Pons (tissue), 1 donor: ENCODE results near the gene KRT25.

Experiments
- DNase-seq: peaks from one replicate; pipeline ENCODE4 v3.0.0-alpha.2; 2016; ENCODE audit warnings: low spot score

The KRT25 gene, protein sequence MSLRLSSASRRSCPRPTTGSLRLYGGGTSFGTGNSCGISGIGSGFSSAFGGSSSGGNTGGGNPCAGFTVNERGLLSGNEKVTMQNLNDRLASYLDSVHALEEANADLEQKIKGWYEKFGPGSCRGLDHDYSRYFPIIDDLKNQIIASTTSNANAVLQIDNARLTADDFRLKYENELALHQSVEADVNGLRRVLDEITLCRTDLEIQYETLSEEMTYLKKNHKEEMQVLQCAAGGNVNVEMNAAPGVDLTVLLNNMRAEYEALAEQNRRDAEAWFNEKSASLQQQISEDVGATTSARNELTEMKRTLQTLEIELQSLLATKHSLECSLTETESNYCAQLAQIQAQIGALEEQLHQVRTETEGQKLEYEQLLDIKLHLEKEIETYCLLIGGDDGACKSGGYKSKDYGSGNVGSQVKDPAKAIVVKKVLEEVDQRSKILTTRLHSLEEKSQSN

DNA sequence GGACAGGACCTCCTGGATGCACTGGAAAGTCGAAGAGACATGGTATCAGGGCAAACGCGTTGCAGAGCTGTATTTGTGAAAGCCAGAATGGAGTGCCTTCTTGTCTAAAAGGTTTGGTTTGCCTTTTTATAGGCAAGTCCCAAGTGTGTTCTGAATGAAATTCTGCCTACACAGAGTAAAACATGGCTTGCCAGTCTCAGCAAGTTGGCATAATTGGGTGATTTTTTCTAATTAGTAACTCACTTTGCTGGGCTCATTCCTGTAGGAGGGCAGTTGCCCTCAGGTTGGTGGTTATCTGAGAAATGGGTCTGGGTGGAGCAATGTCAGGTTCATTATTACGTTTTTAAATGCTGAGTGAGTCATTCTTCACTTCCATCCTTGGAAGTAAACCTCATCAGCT is at the start of gene KRT25:
Gene KRT25 (minus strand): TSS at position 101 of the 400 bp plus-strand sequence. CDS start 60 bp downstream, at position 41.
- no peak for DNase-seq

DNA sequence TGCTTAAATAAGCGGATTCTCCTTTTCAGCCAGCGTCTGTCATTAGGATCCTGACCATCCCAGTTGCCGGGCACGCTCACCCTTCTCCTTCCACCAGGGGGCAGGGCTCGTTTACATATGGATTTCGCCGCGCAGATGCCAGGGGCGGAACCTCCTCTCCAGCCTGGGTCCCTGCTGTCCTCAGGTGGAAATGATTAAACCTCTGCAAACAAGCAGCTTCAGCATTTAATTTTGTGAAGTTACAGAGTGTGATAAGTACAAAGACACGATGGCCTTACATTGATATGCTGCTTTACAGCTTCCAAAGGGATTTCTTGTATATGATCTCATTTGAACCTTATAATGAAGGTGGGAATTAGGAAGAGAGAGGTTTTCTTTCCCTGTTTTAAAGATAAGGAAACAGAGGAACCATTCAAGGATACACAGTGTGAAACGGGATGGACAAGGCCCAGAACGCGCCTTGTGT is 48.5 kb upstream of the KRT25 start:
- peak; percentile 32 for DNase-seq

DNA sequence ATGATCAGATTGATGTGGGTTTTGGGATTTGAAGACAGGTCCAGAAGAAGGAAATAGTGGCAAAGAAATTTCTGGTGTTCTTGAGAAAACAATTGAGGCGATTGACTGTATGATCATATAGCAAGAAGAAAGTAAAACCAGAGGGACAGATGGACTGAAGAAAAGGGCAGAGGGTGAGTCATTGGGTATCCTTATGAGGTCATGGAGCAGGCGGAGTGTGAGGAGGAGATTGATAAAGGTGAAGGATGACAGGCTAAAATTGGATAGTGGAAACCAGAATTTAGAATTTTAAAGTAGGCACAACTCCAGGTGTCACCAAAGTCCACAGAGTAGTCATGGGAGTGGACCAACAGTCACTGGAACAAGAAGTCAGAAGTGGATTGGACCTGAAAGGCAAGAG is 46.0 kb upstream of the KRT25 start:
- DNase-seq: no peak

DNA sequence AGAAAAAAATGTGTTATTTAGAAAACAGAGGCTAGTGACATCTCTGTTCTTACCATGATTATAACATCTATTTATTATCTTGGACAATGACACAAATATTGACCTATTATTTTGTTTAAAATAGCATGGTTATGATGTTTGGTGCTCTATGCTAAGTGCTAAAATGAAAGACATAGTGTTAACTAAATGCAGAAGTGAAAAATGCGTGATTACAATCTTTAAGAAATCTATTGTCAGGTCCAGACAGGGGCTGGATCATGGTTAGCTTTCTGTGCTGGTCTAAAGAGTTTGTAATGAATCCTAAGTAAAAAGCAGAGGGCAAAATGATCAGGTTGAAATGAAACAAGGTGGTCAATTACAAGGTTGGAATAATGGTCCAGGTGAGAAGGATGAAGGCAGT is 45.2 kb upstream of the KRT25 start:
- DNase-seq: no peak

DNA sequence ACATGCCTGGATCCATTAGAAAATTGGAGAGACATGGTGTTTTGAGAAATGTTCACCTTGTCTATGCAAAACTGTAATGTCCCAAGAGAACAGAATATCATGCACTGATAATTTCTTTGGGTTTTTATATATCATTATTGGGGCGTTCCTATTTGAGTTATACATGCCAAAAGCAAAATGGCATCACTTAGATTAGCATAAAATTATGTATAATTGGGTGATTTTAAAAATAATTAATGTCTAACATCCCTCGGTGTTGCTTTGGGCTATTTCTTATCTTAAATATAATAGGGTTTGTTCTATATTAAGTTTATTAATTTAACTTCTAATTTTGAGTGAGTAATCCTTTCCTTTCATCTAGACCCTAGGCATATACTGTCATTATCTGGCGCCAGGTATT is 44.7 kb upstream of the KRT25 start, which contains the start of gene KRT28:
Gene KRT28 (minus strand): TSS at position 101 of the 400 bp plus-strand sequence. CDS start 66 bp downstream, at position 35.
- DNase-seq: no peak

DNA sequence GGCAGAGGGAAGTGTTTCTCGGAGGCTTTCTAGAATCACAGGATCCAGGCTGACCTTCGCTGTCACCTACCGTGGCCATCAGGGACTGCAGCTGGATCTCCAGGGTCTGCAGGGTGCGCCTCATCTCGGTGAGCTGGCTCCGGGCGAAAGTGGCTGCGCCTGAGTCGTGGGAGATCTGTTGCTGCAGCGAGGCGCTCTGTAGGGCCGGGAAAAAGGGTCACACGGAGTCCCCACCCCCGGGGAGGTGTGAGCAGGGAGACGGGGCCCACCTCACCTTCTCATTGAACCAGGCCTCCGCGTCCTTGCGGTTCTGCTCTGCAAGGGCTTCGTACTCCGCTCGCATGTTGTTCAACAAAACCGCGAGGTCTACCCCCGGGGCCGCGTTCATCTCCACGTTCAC is 41.7 kb upstream of the KRT25 start:
- no peak for DNase-seq

DNA sequence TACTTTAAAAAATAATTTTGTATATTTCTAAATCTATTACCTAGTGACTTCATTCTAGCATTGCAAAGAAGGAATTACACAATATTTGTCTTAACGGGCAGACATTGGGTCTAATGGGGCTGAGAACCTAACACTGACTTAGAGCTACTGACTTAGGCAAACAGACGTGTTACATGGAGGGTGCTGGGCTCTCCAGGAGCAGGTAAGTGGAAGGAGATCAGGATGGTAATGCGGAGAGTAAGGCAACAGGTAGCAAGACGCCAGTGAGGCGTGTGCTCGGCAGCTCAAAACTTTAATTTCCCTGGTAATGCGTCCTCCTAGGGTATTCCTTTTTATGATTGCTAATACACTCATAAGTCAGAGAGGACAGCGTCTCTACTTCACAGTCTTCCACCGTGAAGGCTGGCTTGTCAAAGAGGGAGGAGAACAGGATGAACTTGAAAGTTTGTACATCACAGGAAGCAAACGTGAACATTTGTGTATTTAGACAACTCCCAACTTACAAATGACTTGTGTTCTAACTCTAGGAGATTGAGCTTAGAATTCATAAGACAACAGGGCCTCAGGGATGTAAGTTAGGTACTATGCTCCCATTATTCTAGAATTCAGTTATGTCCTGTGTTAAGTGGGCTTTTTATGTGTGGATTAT is 40.0 kb upstream of the KRT25 start:
- DNase-seq: no peak

DNA sequence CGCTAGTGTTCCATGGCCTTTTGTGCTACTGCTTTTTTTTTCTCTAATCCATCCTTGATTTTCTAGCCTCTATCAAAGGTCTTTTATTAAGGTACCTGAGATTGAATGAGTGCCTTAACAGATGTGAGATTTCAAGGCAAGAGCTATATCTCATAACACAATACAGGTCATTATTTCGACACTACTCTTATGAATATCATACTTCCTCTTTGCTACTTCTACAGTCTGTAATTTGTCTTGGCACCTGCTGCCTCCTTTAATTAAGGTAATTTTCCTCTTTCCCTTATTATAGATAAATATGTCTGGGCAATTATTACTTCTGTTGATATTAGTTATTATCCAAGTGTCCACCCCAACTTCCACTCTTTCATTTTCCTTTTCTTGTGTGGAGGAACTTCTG is 39.3 kb upstream of the KRT25 start:
- no peak for DNase-seq

DNA sequence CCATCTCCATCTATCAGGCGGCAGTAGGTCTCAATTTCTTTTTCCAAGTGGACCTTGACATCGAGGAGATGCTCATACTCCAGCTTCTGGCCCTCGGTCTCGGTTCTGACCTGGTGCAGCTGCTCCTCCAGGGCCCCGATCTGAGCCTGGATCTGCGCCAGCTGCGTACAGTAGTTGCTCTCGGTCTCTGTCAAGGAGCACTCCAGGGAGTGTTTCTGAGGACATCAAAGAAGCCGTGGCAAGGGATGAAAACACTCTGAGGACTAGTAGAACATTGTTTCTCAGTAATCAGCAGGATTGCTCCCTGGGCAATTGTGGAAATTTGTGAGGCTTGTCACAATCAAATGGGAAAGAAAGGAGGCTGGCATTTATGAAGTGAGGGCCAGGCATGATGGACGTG is 38.7 kb upstream of the KRT25 start:
- DNase-seq: no peak

DNA sequence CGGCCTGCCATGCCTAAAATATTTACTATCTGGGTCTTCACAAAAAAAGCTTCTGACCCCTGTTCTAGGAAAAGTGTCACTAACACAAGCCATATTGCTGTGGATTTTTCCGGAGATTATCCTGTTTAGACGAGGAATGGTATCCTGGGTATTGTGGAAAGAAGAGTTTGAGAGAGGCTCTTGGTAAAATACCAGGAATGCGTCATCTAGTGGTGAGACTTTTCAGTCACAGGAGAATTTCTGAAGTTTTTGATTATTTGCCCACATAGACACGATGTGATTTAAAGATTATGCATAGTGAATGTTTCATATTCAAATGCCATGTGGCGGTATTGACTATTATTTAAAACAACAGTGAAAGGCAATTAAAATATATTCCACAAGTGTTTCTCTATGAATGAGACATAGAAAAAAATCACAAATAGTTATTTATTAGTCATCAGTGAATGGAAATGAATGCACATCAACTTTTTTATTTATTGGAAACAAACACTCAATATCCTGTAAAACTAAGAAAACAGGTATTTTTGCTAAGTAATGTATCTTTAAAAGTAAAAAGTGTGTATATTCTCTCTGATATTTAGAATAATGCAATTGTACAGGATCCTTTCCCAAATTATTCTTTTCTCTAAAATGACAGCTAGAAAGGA is 36.8 kb upstream of the KRT25 start:
- peak; percentile 15 for DNase-seq

DNA sequence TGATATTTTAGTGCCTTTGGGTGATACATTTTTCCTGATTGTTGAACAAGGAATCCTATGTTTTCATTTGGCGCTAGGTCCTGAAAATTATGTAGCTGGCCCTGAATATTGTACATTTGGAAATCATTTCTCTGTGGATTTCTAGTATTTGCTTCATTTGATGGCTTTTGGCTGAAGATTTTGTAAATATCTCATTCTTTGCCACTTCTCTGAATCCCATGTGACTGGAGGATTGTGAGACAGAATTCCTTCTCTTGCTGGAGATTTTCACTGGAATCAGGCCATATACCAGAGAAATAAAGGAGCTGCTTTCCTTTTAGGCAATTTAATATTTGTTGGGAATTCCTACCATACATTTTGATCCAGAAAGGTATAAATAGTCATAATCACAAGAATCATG is 36.0 kb upstream of the KRT25 start:
- DNase-seq: no peak

DNA sequence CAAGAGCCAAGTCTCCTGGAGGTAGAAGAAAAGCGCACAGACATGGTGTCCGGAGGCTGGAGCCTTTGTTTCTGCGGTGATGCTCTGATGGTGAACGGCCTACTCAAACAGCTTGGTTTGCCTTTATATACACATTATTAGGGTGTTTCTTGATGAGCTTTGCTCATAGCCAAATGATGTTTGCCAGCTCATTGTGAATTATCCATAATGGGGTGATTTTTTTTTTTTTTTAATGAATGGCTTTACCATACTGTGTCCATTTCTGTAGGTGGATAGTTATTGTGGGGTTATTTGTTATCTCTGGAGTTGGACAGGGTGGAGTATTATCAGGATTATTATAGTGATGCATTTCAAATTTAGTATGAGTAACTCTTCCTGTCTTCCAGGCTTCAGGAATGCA is 27.3 kb upstream of the KRT25 start, which contains the start of gene KRT27:
Gene KRT27 (minus strand): TSS at position 101 of the 400 bp plus-strand sequence. CDS start 57 bp downstream, at position 44.
- DNase-seq: no peak

DNA sequence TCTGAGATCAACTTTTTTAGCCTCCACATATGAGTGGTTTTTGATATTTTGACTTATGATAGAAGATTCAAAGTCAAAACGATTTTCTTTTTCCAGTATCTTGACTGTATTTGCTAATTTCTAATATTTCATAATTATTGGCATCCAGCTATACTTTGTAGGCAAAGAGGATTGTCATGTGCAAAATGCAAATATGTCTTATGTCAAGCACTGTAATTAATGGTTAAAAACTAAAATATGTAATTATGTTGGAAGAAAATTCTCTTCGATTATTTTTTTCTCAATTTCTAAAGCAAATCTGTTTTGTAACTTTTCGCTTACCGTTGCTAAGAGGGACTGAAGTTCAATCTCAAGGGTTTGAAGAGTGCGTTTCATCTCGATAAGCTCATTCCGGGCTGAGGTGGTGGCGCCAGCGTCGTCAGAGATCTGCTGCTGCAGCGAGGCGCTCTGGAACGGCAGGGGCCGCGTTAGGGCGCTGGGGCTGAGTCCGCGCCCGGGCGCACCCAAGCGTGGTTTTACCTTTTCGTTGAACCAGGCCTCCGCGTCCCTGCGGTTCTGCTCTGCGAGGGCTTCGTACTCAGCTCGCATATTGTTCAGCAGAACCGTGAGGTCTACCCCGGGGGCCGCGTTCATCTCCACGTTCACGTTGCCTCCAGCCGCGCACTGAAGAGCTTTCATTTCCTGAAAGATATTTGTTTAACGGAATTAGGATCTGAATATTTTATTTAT is 24.2 kb upstream of the KRT25 start:
- no peak for DNase-seq

DNA sequence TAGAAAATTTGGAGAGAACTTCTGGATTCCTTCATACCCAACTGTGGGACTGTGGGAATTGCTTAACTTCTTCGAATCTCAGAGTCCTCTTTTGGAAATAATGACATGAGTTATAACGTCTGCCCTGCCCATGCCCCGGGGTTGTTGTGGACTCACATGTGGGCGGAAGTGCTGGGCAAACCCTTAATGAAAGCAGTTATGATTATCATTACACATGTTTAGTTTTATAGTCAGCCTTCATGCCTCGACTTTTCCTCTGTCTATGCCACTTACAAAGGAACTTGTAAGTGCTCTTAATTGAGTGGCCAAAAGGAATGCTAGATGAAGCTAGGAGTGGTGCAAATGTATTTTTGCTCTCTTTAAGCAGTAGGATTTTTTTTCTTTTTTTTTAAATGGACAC is 23.3 kb upstream of the KRT25 start:
- DNase-seq: no peak

DNA sequence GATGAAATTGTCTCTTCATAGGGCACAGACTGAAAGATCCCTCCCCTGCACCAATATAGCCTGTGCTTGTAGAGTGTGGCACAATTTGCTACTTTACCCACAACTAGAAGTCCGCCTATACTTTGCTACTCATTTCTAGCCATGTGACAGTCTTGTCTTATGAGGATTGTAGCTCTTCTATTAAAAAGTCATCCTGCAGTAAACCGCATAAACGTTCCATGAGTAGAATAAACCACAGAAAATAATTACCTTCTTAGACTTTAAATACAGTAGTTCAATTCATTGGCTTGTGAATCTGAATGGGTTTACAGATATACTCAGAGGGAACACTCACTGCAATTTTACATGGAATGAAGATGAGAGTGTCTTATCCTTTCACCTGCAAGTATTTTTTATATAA is 22.8 kb upstream of the KRT25 start:
- DNase-seq: no peak

DNA sequence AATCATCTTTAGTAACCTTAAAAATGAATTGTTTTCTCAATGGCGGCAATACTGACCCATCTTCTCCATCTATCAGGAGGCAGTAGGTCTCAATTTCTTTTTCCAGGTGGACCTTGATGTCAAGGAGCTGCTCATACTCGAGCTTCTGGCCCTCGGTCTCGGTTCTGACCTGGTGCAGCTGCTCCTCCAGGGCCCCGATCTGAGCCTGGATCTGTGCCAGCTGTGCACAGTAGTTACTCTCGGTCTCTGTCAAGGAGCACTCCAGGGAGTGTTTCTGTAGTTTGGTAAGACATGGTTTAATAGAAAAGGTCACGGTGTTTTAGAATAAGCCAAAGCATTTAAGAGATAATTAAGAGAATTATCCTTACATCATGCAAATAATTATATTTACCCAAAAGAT is 22.3 kb upstream of the KRT25 start:
- no peak for DNase-seq

DNA sequence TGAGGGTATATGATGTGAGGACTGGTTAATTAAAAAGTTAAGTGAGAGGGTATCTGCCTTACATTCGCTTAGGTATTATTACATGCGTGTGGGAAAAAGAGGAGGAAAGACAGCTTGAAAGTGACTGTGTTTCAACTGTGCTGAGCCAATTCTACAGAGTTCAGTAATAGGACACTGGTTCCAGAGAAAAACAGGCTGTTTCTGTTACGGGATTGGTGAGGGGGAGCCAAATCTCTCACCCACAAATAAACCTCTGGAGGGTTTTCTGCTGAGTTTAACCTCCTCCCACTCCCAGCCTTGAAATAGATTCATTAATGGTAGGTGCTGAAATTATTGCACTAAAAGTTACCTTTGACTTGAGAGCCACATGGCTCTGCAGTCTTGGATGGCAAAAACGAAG is 20.8 kb upstream of the KRT25 start:
- DNase-seq: no peak

DNA sequence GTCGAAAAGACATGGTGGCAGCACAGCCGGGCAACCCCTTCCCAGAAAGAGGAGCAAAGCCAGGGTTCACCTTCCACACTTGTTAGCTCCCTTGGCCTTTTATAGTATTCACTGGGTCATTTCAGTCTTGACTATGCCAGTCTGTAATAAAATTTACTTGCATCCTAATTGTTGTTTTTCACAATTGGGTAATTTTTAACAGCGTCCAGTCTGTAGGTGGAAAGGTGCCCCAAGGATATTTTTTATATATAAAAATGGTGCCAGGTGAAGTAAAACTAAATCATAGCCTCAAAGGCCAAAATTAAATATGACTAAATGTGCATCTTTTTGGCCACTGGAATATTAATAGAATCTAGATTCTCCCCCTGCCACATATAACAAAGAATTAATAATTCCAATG is 17.0 kb upstream of the KRT25 start, which contains the start of gene KRT26:
Gene KRT26 (minus strand): TSS at position 101 of the 400 bp plus-strand sequence. CDS start 88 bp downstream, at position 13.
- DNase-seq: no peak

DNA sequence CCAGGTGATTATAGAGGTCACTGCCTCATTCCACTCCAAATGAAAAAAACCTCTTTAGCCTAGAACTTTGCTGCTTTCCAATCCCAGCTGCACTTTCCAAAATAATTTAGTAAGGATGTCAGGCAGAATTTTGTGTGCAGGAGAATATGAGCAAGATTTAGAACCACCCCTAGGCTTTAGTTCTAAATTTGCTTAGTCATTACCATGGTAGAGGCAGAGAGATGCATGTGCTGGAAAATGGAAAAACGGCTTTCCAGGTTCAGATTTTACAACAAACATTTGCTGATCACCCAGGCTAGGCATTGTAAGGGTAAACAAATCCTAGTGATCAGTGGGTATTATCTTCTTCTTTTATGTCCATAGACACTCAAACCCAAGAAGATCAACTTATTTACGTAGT is 10.5 kb upstream of the KRT25 start:
- no peak for DNase-seq

DNA sequence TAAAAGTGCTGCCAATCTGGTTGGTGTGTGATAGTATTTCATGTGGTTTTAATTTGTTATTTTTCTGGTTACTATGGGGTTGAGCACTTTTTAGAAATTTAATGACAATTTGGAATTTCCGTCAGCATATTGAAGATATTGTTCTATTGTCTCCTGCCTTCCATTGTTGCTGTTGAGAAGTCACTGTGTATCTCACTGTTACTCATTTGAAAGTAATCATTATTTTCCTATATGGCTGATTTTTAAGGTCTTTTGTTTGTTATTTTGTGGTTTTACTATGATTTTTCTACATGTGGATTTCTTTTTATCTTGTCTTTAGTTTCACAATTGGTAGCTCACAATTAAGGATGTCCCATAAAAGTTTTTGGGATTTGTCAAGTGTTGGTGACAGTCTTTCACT is 8.6 kb upstream of the KRT25 start:
- no peak for DNase-seq

DNA sequence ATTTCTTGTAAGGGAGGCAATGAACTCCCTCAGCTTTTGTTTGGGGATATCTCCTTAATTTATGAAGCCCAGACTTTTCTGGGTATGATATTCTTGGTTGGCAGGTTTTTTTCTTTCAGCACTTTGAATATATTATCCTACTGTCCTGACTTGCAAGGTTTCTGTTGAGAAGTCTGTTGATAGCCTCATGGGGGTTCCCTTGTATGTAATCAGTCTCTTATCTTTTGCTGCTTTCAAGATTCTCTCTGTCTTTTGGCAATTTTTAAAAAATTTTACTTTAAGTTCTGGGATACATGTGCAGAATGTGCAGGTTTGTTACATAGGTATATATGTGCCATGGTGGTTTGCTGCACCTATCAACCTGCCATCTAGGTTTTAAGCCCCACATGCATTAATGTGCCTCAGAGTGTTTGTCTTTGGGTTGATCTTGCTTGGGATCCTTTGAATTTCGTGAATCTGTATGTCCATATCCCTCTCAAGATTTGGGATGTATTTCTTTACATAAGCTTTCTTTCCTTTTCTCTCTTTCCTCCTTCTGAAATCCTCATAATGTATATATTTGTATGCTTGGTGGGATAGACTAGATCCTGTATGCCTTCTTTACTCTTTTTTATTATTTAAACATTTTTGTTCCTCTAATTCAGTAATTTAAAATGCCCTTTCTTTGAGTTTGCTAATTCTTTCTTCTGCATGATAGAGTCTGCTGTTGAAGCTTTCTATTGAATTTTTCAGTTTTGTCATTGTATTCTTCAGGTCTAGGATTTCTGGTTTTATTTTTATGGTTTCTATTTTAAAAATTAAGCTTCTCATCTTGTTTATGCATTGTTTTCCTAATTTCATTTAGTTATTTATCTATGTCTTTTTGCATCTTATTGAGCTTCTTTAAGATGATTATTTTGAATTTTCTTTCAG is 5.2 kb upstream of the KRT25 start:
- DNase-seq: no peak
